ENCODE measurements around the gene PHF21B.

PHF21B gene

GRCh38 chr22:44932493-44932892 lies 77.3 kb downstream of the PHF21B start:
- Mint-ChIP-seq H3K4me1 (no peaks in the 10 kb centered on the region), H3K9me3 (no peaks in the 10 kb centered on the region), H3K36me3 (no peaks in the 10 kb centered on the region), H3K4me3 (no peak overlapping the region), H3K27ac (no peak overlapping the region), H3K27me3 (no peaks in the 10 kb centered on the region)
- no peak for DNase-seq
- CTCF ChIA-PET, result no interaction called here

- Mint-ChIP-seq H3K27ac (no peak overlapping the region), H3K4me3 (no peak overlapping the region), H3K27me3 (no peaks in the 10 kb centered on the region), H3K9me3 (no peaks in the 10 kb centered on the region), H3K36me3 (no peaks in the 10 kb centered on the region), H3K4me1 (no peaks in the 10 kb centered on the region)
- CTCF ChIA-PET, result no interaction called here
- no peak for DNase-seq
These were observed 78.0 kb downstream of the PHF21B start for GRCh38 chr22:44931766-44932165.

GRCh38 chr22:44931077-44931540 lies 78.7 kb downstream of the PHF21B start:
- H3K27ac Mint-ChIP-seq, result no peak overlapping the region
- no peak overlapping the region for H3K4me3 Mint-ChIP-seq
- H3K4me1 Mint-ChIP-seq, result no peaks in the 10 kb centered on the region
- CTCF ChIA-PET, result no interaction called here
- no peak for DNase-seq
- H3K36me3 Mint-ChIP-seq, result no peaks in the 10 kb centered on the region
- H3K27me3 Mint-ChIP-seq, result peaks cover 3% of the 10 kb centered on the region
- no peaks in the 10 kb centered on the region for H3K9me3 Mint-ChIP-seq

GRCh38 chr22:44930711-44931035 lies 79.1 kb downstream of the PHF21B start:
- DNase-seq, result no peak
- CTCF ChIA-PET, result no interaction called here
- peaks cover 3% of the 10 kb centered on the region for H3K27me3 Mint-ChIP-seq
- H3K9me3 Mint-ChIP-seq, result no peaks in the 10 kb centered on the region
- no peak overlapping the region for H3K27ac Mint-ChIP-seq
- no peaks in the 10 kb centered on the region for H3K4me1 Mint-ChIP-seq
- H3K4me3 Mint-ChIP-seq, result no peak overlapping the region
- no peaks in the 10 kb centered on the region for H3K36me3 Mint-ChIP-seq

- H3K4me3 Mint-ChIP-seq, result no peak overlapping the region
- CTCF ChIA-PET, result no interaction called here
- no peaks in the 10 kb centered on the region for H3K36me3 Mint-ChIP-seq
- H3K9me3 Mint-ChIP-seq, result no peaks in the 10 kb centered on the region
- no peak overlapping the region for H3K27ac Mint-ChIP-seq
- DNase-seq, result no peak
- H3K4me1 Mint-ChIP-seq, result no peaks in the 10 kb centered on the region
- peaks cover 3% of the 10 kb centered on the region for H3K27me3 Mint-ChIP-seq
These were observed 79.6 kb downstream of the PHF21B start for GRCh38 chr22:44930016-44930710.

- no peaks in the 10 kb centered on the region for H3K4me1 Mint-ChIP-seq
- no peak for DNase-seq
- no peak overlapping the region for H3K27ac Mint-ChIP-seq
- H3K4me3 Mint-ChIP-seq, result no peak overlapping the region
- no peaks in the 10 kb centered on the region for H3K9me3 Mint-ChIP-seq
- no peaks in the 10 kb centered on the region for H3K36me3 Mint-ChIP-seq
- peaks cover 3% of the 10 kb centered on the region for H3K27me3 Mint-ChIP-seq
- CTCF ChIA-PET, result no interaction called here
These were observed 80.3 kb downstream of the PHF21B start for GRCh38 chr22:44929359-44930015.

- Mint-ChIP-seq H3K9me3 (no peaks in the 10 kb centered on the region), H3K4me3 (no peak overlapping the region), H3K4me1 (no peaks in the 10 kb centered on the region), H3K36me3 (no peaks in the 10 kb centered on the region), H3K27ac (no peak overlapping the region), H3K27me3 (peaks cover 3% of the 10 kb centered on the region)
- CTCF ChIA-PET, result no interaction called here
- DNase-seq, result no peak
These were observed 81.0 kb downstream of the PHF21B start for GRCh38 chr22:44928711-44929358.

GRCh38 chr22:44928136-44928463 lies 81.7 kb downstream of the PHF21B start:
- CTCF ChIA-PET, result no interaction called here
- Mint-ChIP-seq H3K4me1 (no peaks in the 10 kb centered on the region), H3K36me3 (no peaks in the 10 kb centered on the region), H3K9me3 (no peaks in the 10 kb centered on the region), H3K27ac (no peak overlapping the region), H3K27me3 (peaks cover 3% of the 10 kb centered on the region), H3K4me3 (no peak overlapping the region)
- DNase-seq, result no peak

- no peaks in the 10 kb centered on the region for H3K36me3 Mint-ChIP-seq
- H3K4me3 Mint-ChIP-seq, result no peak overlapping the region
- no peaks in the 10 kb centered on the region for H3K9me3 Mint-ChIP-seq
- peaks cover 3% of the 10 kb centered on the region for H3K27me3 Mint-ChIP-seq
- no peaks in the 10 kb centered on the region for H3K4me1 Mint-ChIP-seq
- H3K27ac Mint-ChIP-seq, result no peak overlapping the region
- CTCF ChIA-PET, result no interaction called here
- DNase-seq, result no peak
These were observed 82.2 kb downstream of the PHF21B start for GRCh38 chr22:44927463-44928135.

GRCh38 chr22:44926491-44927415 lies 83.1 kb downstream of the PHF21B start:
- no peak for DNase-seq
- Mint-ChIP-seq H3K4me1 (no peaks in the 10 kb centered on the region), H3K27ac (no peak overlapping the region), H3K27me3 (peaks cover 3% of the 10 kb centered on the region), H3K9me3 (no peaks in the 10 kb centered on the region), H3K36me3 (no peaks in the 10 kb centered on the region), H3K4me3 (no peak overlapping the region)
- CTCF ChIA-PET, result no interaction called here

- CTCF ChIA-PET, result no interaction called here
- Mint-ChIP-seq H3K36me3 (no peaks in the 10 kb centered on the region), H3K4me1 (no peaks in the 10 kb centered on the region), H3K27me3 (peaks cover 3% of the 10 kb centered on the region), H3K4me3 (no peak overlapping the region), H3K9me3 (no peaks in the 10 kb centered on the region), H3K27ac (no peak overlapping the region)
- DNase-seq, result no peak
These were observed 83.7 kb downstream of the PHF21B start for GRCh38 chr22:44926124-44926475.

GRCh38 chr22:44925465-44926123 lies 84.2 kb downstream of the PHF21B start:
- H3K27ac Mint-ChIP-seq, result no peak overlapping the region
- no peaks in the 10 kb centered on the region for H3K9me3 Mint-ChIP-seq
- no peak overlapping the region for H3K4me3 Mint-ChIP-seq
- H3K4me1 Mint-ChIP-seq, result no peaks in the 10 kb centered on the region
- CTCF ChIA-PET, result no interaction called here
- DNase-seq, result no peak
- H3K27me3 Mint-ChIP-seq, result peaks cover 3% of the 10 kb centered on the region
- H3K36me3 Mint-ChIP-seq, result no peaks in the 10 kb centered on the region

GRCh38 chr22:44924710-44925109 lies 85.1 kb downstream of the PHF21B start:
- Mint-ChIP-seq H3K9me3 (no peaks in the 10 kb centered on the region), H3K4me1 (no peaks in the 10 kb centered on the region), H3K27me3 (peaks cover 3% of the 10 kb centered on the region), H3K27ac (no peak overlapping the region), H3K36me3 (no peaks in the 10 kb centered on the region), H3K4me3 (no peak overlapping the region)
- CTCF ChIA-PET, result no interaction called here
- no peak for DNase-seq

GRCh38 chr22:44924098-44924497 lies 85.7 kb downstream of the PHF21B start:
- no peak overlapping the region for H3K27ac Mint-ChIP-seq
- CTCF ChIA-PET, result no interaction called here
- no peaks in the 10 kb centered on the region for H3K9me3 Mint-ChIP-seq
- DNase-seq, result no peak
- no peaks in the 10 kb centered on the region for H3K4me1 Mint-ChIP-seq
- H3K27me3 Mint-ChIP-seq, result peaks cover 3% of the 10 kb centered on the region
- no peaks in the 10 kb centered on the region for H3K36me3 Mint-ChIP-seq
- H3K4me3 Mint-ChIP-seq, result no peak overlapping the region

Measured in activated naive CD4-positive, alpha-beta T cell treated with anti-CD3 and anti-CD28 coated beads, Interleukin-2, amount 10 ng/mL, durations not matched to agents 7 days and 5 days (primary cell).